ENCODE measurements around the gene HOXA13.

Gene HOXA13

DNA sequence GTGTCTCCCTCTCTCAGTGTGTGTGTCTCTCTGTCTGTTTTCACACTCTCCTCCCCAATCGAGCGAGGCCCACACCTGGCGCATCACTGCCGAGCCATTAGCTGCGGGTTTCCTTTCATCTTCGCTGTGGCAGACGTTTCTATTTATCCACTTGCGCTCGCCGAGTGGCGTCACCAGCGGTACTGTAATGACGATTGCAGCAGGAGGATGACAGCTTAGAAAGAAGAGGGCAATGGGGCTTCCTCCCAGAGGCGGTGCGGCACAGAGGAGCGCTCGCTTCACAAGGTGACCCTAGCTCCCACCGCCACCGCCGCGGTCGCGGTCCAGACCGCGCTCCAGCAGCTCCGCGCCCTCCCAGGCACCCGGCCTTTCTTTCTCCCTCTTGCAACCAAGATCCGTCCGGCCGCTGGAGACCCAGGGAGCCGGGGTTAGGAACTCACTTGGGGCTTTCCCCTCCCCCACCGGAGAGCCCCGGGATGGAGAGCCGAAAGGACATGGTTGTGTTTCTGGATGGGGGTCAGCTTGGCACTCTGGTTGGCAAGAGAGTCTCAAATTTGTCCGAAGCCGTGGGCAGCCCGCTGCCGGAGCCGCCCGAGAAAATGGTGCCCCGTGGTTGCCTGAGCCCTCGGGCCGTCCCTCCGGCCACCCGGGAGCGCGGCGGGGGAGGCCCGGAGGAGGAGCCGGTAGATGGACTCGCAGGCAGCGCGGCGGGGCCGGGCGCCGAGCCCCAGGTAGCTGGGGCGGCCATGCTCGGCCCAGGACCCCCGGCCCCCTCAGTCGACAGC, 42.9 kb upstream of the HOXA13 start, which contains the start of gene EVX1:
Gene EVX1 (plus strand): TSS at position 248 of the 785 bp plus-strand sequence. CDS start 229 bp downstream, at position 477.
- Histone ChIP-seq H3K79me2 (ENCODE audit: low read length) (no peaks in the 10 kb centered on the region), H4K20me1 (ENCODE audit: insufficient read depth, low read length) (no peaks in the 10 kb centered on the region), H3K4me1 (ENCODE audit: low read length) (no peaks in the 10 kb centered on the region), H3K9me3 (ENCODE audit: insufficient read depth, low read length) (no peaks in the 10 kb centered on the region), H3K9ac (ENCODE audit: low read length) (no peak within 1 kb of the TSS), H3K4me3 (ENCODE audit: low read length) (no peak within 1 kb of the TSS), H3K27ac (ENCODE audit: low read length) (no peak within 1 kb of the TSS), H3K4me2 (ENCODE audit: low read length) (no peak within 1 kb of the TSS), H2AFZ (ENCODE audit: low read depth, low read length) (no peak within 1 kb of the TSS), H3K36me3 (replicated peaks; ENCODE audit: low read depth, low read length) (no peaks in the 10 kb centered on the region), H3K27me3 (ENCODE audit: low read depth, low read length) (no peaks in the 10 kb centered on the region)
- TF ChIP-seq, protein P1, sequence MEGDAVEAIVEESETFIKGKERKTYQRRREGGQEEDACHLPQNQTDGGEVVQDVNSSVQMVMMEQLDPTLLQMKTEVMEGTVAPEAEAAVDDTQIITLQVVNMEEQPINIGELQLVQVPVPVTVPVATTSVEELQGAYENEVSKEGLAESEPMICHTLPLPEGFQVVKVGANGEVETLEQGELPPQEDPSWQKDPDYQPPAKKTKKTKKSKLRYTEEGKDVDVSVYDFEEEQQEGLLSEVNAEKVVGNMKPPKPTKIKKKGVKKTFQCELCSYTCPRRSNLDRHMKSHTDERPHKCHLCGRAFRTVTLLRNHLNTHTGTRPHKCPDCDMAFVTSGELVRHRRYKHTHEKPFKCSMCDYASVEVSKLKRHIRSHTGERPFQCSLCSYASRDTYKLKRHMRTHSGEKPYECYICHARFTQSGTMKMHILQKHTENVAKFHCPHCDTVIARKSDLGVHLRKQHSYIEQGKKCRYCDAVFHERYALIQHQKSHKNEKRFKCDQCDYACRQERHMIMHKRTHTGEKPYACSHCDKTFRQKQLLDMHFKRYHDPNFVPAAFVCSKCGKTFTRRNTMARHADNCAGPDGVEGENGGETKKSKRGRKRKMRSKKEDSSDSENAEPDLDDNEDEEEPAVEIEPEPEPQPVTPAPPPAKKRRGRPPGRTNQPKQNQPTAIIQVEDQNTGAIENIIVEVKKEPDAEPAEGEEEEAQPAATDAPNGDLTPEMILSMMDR (IDR thresholded peaks at IDR 0.05; ENCODE audit: low read depth, low read length) = no peak
- TF ChIP-seq EZH2phosphoT487 (IDR thresholded peaks at IDR 0.05; ENCODE audit: low read depth) = no peak

DNA sequence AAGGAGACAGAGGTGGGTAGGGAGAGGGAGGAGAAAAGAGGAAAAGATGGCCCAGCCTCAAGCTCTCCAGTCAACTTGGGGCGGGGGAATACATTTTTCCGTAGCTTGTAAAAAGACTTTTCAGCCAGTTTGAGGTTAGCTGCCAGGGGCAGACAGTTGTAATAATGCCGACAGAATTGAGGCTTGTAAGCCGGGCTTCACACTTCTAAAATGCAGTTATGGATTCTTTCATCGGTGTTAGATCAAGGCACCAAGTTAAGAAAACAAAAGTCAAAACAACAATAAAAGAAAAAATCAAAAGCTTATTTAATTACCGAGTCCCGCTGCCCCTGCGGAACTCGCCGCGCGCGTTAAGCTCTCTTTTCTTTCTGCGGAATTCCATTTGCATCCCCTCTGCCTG, 42.3 kb upstream of the HOXA13 start:
- Histone ChIP-seq H3K27me3 (ENCODE audit: low read depth, low read length) (no peaks in the 10 kb centered on the region), H3K4me3 (ENCODE audit: low read length) (no peak overlapping the region)

DNA sequence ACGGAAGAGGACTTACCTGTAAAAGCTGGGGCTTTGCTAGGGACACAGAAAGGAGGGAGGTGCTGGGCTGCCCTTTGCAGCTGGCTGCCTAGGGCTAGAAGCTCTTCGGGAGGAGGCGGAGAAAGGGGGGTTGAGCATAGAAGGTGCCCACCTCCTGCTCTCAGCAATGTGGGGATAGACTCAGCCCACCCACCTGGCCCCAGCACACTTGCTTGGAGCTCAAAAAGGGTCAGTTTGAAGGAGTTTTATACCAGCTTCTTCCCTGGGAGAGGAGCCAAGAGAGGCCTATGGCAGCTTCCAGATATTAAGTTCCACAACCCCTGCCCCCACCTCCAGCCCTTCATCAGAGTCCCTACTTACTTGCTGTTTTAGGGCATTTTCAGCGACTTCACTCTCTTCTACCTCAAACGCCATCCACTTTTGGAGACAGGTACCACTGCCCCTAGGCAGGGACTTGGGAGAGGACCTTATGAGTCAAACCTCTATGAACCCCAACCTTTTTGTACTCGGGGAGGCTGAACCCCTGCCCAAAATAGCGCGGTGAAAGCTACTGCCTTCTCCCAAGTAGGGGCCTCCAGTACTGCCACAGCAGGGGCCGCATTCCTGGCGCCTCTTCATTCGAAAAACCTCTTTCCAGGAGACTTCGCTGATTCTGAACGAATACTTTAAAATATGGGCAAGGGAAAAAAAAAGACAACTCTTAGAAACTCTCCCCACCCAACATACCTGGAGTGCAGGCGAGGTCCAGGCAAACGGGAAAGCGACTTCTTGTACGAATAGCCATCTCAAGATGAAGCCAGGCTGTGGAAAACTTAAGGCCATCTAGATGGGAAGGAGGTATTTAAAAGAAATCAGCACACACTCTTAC, 41.5 kb upstream of the HOXA13 start:
- no peak overlapping the region for H3K4me2 ChIP-seq (ENCODE audit: low read length)
- H3K27me3 ChIP-seq (ENCODE audit: low read depth, low read length) = no peaks in the 10 kb centered on the region
- no peaks in the 10 kb centered on the region for H3K9me3 ChIP-seq (ENCODE audit: insufficient read depth, low read length)
- no peaks in the 10 kb centered on the region for H3K36me3 ChIP-seq (replicated peaks; ENCODE audit: low read depth, low read length)
- no peaks in the 10 kb centered on the region for H4K20me1 ChIP-seq (ENCODE audit: insufficient read depth, low read length)
- no peaks in the 10 kb centered on the region for H3K4me1 ChIP-seq (ENCODE audit: low read length)
- no peak overlapping the region for H3K9ac ChIP-seq (ENCODE audit: low read length)
- no peak overlapping the region for H2AFZ ChIP-seq (ENCODE audit: low read depth, low read length)
- no peak overlapping the region for H3K4me3 ChIP-seq (ENCODE audit: low read length)
- no peaks in the 10 kb centered on the region for H3K79me2 ChIP-seq (ENCODE audit: low read length)
- no peak overlapping the region for H3K27ac ChIP-seq (ENCODE audit: low read length)
- TF ChIP-seq, protein P1 (IDR thresholded peaks at IDR 0.05; ENCODE audit: low read depth, low read length) = no peak
- TF ChIP-seq EZH2phosphoT487 (IDR thresholded peaks at IDR 0.05; ENCODE audit: low read depth) = no peak

More for the DNA sequence above, 42.3 kb upstream of the HOXA13 start:
- Histone ChIP-seq H3K9me3 (ENCODE audit: insufficient read depth, low read length) (no peaks in the 10 kb centered on the region), H4K20me1 (ENCODE audit: insufficient read depth, low read length) (no peaks in the 10 kb centered on the region), H3K27ac (ENCODE audit: low read length) (no peak overlapping the region), H3K79me2 (ENCODE audit: low read length) (no peaks in the 10 kb centered on the region), H3K36me3 (replicated peaks; ENCODE audit: low read depth, low read length) (no peaks in the 10 kb centered on the region), H2AFZ (ENCODE audit: low read depth, low read length) (no peak overlapping the region), H3K4me1 (ENCODE audit: low read length) (no peaks in the 10 kb centered on the region), H3K9ac (ENCODE audit: low read length) (no peak overlapping the region), H3K4me2 (ENCODE audit: low read length) (no peak overlapping the region)
- no peak for TF ChIP-seq EZH2phosphoT487 (IDR thresholded peaks at IDR 0.05; ENCODE audit: low read depth)
- TF ChIP-seq, protein P1 (IDR thresholded peaks at IDR 0.05; ENCODE audit: low read depth, low read length) = no peak
